WTC11 (cell line): ENCODE measurements around the gene ADD2.
A peak's percentile ranks its signal among the peaks of the same experiment; 100 is the strongest.

Source experiments
- ATF1 ChIP-seq: sonication (generic); formaldehyde crosslinking; IDR thresholded peaks from 2 replicates; pipeline ENCODE4 v1.8.1; 2023; ENCODE audit warnings: mild to moderate bottlenecking, moderate library complexity, missing genetic modification reagents
- ATF3 ChIP-seq: sonication (generic); formaldehyde crosslinking; conservative IDR thresholded peaks from 2 replicates; pipeline ENCODE4 v1.8.1; 2022; ENCODE audit warnings: mild to moderate bottlenecking, missing genetic modification reagents
- CTCF ChIP-seq: fragments of 200-600 bp; IDR thresholded peaks from 2 replicates; pipeline ENCODE4 v1.8.0; 2022; ENCODE audit warnings: antibody characterized with exemption
- E2F4 ChIP-seq: sonication (generic); formaldehyde crosslinking; IDR thresholded peaks from 2 replicates; pipeline ENCODE4 v1.8.1; 2022; ENCODE audit warnings: low read depth, mild to moderate bottlenecking, moderate library complexity, missing genetic modification reagents, borderline replicate concordance
- GABPB1 ChIP-seq: sonication (generic); formaldehyde crosslinking; IDR thresholded peaks from 2 replicates; pipeline ENCODE4 v1.8.1; 2023; ENCODE audit warnings: mild to moderate bottlenecking, missing genetic modification reagents
- JAZF1 ChIP-seq: fragments of 250-450 bp; sonication (Bioruptor Pico); IDR thresholded peaks from 2 replicates; pipeline ENCODE4 v1.9.0; 2021; ENCODE audit warnings: moderate library complexity, mild to moderate bottlenecking, inconsistent platforms
- MAX ChIP-seq: sonication (generic); formaldehyde crosslinking; IDR thresholded peaks from 2 replicates; pipeline ENCODE4 v1.8.0; 2022; ENCODE audit warnings: mild to moderate bottlenecking, missing genetic modification reagents
- MYBL2 ChIP-seq: sonication (generic); formaldehyde crosslinking; IDR thresholded peaks from 2 replicates; pipeline ENCODE4 v1.8.1; 2023; ENCODE audit warnings: mild to moderate bottlenecking, moderate library complexity, missing genetic modification reagents
- NFYB ChIP-seq: sonication (generic); formaldehyde crosslinking; conservative IDR thresholded peaks from 2 replicates; pipeline ENCODE4 v1.8.0; 2022; ENCODE audit warnings: low read depth, missing genetic modification reagents
- RELA ChIP-seq: sonication (generic); formaldehyde crosslinking; IDR thresholded peaks from 2 replicates; pipeline ENCODE4 v1.8.1; 2022; ENCODE audit warnings: missing genetic modification reagents, mild to moderate bottlenecking, borderline replicate concordance
- ZNF121 ChIP-seq: sonication (generic); formaldehyde crosslinking; IDR thresholded peaks from 2 replicates; pipeline ENCODE4 v1.8.0; 2023; ENCODE audit warnings: missing genetic modification reagents

GRCh38 chr2:70790136-70790828 is 22.3 kb upstream of the ADD2 start, which contains the start of gene FIGLA:
- TF ChIP-seq RELA (CRISPR knock-in tag) (peak; percentile 18; the same call in 1 of the 2 replicates), MAX (CRISPR knock-in tag) (peak; percentile 77), GABPB1 (CRISPR knock-in tag) (no peak), CTCF (no peak), ATF3 (CRISPR knock-in tag) (no peak), NFYB (CRISPR knock-in tag) (no peak), MYBL2 (CRISPR knock-in tag) (0 out of 2 replicates have a peak, but pooled peaks have one; percentile 36), ZNF121 (CRISPR knock-in tag) (no peak), ATF1 (CRISPR knock-in tag) (no peak), E2F4 (CRISPR knock-in tag) (no peak), JAZF1 (CRISPR knock-in tag) (no peak)
